ENCODE results near the gene PIK3C2G.

The PIK3C2G gene

DNA sequence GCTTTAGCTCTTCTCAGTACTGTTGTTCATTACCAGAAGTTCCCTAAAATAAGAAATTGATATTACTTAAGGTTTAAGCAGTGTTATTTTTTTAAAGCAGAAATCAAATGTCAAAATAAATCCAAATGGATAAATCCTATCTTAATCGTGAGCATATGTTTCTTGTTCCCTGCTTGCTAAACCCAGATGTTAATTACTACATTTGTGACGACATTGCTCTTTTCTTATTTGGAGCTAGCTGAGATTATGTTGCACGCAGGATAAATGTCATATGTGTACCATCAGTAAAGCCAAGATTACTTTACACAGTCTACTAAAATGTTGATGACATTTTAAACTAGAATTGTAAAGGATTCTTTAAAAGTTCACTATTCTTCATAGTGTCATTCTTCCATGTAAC lies 319.0 kb downstream of the PIK3C2G start:
- no peak overlapping the region for H3K4me3 ChIP-seq (ENCODE audit: low read length)
- no peak for TF ChIP-seq ZNF274 (IDR thresholded peaks at IDR 0.05; ENCODE audit: low read depth, low read length)

DNA sequence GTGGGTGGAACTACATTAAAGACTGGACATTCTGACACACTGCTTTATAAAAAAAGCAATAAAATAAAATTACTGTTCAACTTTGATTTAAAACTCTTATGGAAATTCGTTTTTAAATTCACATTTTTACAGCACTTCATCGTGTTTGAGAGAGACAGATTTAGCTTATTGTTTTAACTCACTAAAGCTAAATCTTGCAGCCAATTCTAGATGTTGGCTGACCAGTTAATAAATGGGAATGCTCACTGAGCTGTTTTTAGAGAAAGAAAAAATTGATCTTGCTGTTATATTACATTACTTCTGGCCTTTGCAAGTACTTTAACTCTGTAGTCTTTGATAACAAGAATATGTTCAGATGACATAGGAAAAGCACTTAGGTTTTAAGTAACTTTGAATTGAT lies 319.4 kb downstream of the PIK3C2G start:
- H3K4me3 ChIP-seq (ENCODE audit: low read length), result no peak overlapping the region
- no peak for TF ChIP-seq ZNF274 (IDR thresholded peaks at IDR 0.05; ENCODE audit: low read depth, low read length)

DNA sequence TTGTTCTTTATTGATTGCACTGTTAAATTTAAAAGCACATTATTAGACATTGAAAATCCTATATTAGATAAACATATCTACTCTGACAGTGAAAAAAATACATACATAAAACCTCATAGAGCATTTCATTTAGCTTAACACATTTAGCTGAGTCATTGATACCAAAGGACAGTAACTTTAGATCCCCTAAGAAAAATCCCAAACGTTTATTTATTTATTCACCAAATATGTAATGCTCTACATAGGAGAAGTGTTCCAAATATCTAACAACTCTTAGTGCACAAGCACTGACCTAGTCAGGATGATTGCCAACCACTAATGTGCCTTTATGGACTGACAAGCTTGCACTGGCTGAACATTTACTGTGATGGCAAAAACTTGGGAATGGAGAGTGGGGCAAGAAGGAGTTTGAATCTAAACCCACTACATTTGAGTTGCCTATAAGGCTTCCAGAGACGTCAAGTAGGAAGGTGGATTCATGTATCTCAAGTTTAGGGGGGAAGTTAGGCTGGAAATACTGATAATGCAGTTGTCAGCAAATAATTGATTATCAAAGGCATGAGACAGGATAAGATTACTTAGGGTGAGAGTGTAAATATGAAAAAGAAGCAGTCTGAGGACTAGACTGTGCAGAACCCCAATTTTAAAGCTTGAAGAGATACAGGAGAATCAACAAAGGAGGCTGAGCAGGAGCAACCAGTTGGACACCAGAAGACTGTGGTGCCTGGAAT lies 320.1 kb downstream of the PIK3C2G start:
- no peak for TF ChIP-seq ZNF274 (IDR thresholded peaks at IDR 0.05; ENCODE audit: low read depth, low read length)
- H3K4me3 ChIP-seq (ENCODE audit: low read length), result no peak overlapping the region

DNA sequence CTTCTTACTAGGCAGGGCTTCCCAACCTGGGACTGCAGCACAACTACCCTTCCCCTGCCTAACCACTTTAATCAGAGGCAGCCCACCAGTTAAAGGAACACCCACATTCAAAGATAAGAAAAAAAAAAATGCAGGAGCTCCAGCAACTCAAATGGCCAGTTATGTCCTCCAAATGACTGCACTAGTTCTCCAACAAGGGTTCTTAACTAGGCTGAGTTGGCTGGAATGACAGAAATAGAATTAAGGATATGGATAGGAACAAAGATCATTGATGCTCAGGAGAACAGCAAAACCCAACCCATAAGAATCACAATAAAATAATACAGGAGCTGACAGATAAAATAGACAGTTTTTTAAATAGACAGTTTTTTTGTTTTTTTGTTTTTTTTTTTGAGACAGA lies 322.3 kb downstream of the PIK3C2G start:
- no peak overlapping the region for H3K4me3 ChIP-seq (ENCODE audit: low read length)
- TF ChIP-seq ZNF274 (IDR thresholded peaks at IDR 0.05; ENCODE audit: low read depth, low read length), result no peak

DNA sequence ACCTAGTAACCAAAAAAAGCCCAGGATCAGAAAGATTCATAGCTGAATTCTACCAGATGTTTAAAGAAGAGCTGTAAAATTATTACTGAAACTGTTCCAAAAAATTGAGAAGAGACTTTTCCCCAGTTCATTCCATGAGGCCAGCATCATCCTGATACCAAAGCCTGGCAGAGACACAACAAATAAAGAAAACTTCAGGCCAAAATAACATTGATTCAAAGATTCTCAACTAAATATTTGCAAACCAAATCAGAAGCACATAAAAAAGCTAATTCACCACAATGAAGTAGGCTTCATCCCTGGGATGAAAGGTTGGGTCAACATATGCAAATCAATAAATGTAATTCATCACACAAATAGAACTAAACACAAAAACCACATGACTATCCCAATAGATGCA lies 325.3 kb downstream of the PIK3C2G start:
- no peak overlapping the region for H3K4me3 ChIP-seq (ENCODE audit: low read length)
- TF ChIP-seq ZNF274 (IDR thresholded peaks at IDR 0.05; ENCODE audit: low read depth, low read length), result no peak

DNA sequence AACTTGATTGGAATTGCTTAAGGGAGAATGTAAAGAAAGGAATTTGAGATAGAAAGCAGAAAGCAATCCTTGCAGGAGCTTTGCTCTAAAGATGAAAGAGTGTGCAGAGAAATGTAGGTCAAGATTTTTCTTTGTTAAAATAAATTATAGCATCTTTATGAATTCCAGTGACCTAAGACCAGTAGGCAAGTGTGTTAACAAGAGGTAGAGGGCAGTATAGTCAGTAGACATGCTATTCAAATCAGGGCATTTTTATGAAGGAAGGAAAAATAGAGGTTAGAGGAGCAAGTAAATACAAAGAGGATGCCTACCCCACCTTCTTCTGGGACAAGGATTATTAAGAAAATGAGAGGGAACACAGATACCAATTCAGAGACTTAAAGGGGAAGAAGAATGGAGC lies 328.0 kb downstream of the PIK3C2G start:
- H3K4me3 ChIP-seq (ENCODE audit: low read length), result no peak overlapping the region
- TF ChIP-seq ZNF274 (IDR thresholded peaks at IDR 0.05; ENCODE audit: low read depth, low read length), result no peak

DNA sequence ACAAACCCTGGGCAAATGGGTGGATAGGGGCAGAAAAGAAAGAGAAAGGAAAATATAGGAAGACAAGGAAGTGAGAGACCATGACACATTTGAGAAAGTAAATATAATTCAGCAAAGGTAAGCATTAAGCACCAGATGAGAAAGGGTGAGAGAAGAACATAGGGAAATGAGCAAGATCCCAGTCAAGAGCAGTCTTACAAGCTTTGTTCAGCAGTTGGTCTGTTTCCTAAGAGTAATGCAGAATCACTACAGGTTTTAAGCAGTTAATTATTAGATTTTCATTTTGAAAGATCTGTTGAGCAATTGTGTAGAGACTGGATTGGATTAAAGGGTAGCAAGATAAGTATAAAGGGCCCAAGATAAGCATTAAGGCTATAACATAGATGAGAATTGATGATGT lies 330.2 kb downstream of the PIK3C2G start:
- no peak for TF ChIP-seq ZNF274 (IDR thresholded peaks at IDR 0.05; ENCODE audit: low read depth, low read length)
- H3K4me3 ChIP-seq (ENCODE audit: low read length), result no peak overlapping the region

DNA sequence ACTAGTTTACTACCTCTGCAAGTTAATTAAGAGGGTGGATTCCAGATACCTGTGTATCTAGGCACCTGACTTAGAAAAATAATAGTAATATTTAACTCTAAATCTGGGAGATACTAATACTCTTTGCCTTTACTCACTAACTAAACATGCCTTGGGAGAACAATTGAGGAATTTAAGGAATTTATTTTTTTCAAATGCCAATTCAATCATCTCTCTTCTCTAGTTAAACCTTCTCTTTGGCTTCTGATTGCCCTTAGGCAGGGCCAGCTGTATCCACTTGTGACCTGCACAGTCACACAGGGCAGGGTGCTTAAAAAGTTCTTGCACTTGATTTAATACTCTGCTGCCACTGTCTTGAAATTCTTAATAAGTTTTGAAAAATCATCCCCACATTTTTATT lies 334.1 kb downstream of the PIK3C2G start:
- H3K4me3 ChIP-seq (ENCODE audit: low read length), result no peak overlapping the region
- TF ChIP-seq ZNF274 (IDR thresholded peaks at IDR 0.05; ENCODE audit: low read depth, low read length), result no peak

DNA sequence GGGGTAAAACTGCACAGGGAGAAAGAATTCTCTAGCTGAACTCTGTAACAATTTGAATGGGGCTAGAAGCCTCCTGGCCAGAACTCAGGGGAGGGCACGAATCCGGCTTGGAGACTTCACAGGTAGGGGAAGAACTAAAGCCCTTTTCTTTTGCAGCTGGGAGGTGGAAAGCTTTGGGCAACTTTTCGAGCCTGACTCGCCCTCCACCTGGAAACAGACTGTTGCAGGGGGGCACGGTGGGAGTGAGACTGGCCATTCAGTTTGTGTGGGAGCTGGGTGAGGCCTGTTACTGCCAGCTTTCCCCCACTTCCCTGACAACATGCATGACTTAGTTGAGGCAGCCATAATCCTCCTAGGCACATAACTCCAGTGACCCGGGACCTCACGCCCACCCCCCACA lies 340.6 kb downstream of the PIK3C2G start:
- no peak overlapping the region for H3K4me3 ChIP-seq (ENCODE audit: low read length)
- no peak for TF ChIP-seq ZNF274 (IDR thresholded peaks at IDR 0.05; ENCODE audit: low read depth, low read length)

DNA sequence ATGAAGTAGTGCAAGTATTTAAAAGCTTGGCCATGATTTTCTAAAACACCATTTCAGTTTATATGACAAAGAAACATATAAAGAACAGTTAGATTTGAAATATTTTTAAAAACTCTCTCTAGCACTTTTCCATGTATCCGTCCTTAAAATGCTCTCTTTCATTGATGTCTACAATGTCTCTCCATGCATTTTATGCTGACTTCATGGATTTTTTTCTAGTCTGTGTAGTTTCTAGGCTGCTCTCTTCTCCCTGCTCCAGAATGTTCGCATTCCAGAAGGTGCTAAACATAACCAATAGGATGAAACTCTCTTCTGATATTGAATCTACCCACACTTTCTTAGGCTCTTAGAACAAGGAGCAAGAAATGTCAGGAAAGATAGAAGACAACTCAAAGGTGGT lies 351.7 kb downstream of the PIK3C2G start:
- no peak for TF ChIP-seq ZNF274 (IDR thresholded peaks at IDR 0.05; ENCODE audit: low read depth, low read length)

DNA sequence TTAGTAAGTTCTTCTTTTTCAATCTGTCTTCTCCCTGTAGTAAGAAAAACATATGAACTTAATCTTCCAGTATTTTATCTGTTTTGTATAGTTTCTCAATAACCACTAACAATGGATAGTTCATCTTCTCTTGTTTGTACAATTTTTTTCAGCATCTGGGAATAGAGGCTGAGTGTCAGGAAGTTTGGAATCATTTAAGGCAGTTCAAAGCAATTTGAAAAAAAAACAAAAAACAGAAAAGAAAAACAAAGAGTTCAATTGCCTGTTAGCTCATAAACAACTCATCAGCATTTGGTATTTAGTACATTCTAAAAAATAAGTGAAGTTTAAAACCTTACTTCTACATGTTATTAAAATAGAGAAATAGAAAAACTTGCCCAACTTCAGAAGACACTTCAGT lies 359.7 kb downstream of the PIK3C2G start:
- no peak overlapping the region for H3K4me3 ChIP-seq (ENCODE audit: low read length)
- no peak for TF ChIP-seq ZNF274 (IDR thresholded peaks at IDR 0.05; ENCODE audit: low read depth, low read length)

More for the DNA sequence above, 351.7 kb downstream of the PIK3C2G start:
- no peak overlapping the region for H3K4me3 ChIP-seq (ENCODE audit: low read length)

DNA sequence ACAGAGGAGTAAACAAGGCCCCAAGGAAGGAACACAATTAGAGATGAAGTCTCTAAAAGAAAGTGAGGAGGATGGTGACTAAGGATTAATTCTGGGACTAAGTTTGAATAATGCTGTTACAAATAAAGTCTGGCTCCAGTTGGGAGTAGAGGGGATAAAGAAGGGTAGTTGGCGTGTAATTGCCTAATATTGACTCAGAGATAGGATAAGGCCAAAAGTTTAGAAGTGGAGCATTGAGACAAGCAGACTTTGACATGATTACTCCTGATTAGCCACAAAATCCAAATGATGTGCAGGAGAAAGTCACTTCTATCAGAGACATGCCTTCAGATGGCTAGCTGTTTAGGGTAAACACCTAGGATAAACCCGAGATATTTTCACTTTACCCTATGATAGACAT lies 368.1 kb downstream of the PIK3C2G start:
- TF ChIP-seq ZNF274 (IDR thresholded peaks at IDR 0.05; ENCODE audit: low read depth, low read length), result no peak
- H3K4me3 ChIP-seq (ENCODE audit: low read length), result no peak overlapping the region

DNA sequence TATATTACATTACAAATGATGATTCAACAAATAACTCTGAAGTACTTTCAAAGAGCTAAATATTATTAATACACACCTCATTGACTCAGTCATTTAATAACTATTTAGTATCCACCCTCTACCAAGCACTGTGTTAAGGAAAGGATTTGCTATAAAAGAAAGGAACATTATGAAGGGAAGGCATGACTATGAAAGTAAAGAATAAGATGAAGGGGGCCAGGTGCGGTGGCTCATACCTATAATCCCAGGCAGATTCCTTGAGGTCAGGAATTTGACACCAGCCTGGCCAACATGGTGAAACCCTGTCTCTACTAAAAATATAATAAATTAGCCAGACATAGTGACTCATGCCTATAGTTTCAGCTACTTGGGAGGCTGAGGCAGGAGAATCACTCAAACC lies 368.6 kb downstream of the PIK3C2G start:
- H3K4me3 ChIP-seq (ENCODE audit: low read length), result no peak overlapping the region
- TF ChIP-seq ZNF274 (IDR thresholded peaks at IDR 0.05; ENCODE audit: low read depth, low read length), result no peak

DNA sequence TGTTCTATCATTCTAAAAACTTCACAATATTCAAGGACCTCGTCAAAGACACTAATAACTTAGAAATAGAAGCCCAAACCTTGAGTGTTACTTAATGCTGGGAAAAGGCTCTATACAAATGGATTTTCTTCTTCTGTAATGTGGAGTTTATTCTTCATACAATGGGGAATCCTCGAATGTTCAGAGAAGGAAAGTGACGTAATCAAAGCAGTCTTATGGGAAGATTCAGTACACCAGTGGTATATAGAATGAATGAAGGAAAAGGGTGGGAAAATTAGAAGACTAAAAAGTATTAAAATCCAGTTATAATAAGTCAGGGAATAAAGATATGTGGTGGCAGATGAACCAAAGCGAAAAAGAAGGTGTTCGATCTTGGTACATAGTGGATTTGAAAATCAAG lies 370.0 kb downstream of the PIK3C2G start:
- H3K4me3 ChIP-seq (ENCODE audit: low read length), result no peak overlapping the region
- no peak for TF ChIP-seq ZNF274 (IDR thresholded peaks at IDR 0.05; ENCODE audit: low read depth, low read length)

DNA sequence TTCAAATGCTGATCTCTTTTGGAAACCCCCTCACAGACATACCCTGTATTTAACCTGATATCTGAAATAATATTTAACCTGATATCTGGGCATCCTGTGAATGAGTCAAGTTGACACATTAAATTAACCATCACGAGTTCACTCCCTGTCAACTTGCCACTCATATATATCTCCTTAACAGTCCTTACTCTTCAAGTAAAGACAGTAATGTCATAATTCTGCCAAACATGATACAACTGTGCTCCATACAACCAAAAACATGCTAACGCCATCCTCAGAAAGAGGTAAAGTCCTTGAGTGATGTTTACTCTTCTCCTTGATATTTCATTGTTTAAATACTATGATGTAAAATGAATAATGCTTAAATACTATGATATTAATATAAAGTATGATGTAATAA lies 371.5 kb downstream of the PIK3C2G start:
- H3K4me3 ChIP-seq (ENCODE audit: low read length), result no peak overlapping the region
- no peak for TF ChIP-seq ZNF274 (IDR thresholded peaks at IDR 0.05; ENCODE audit: low read depth, low read length)

DNA sequence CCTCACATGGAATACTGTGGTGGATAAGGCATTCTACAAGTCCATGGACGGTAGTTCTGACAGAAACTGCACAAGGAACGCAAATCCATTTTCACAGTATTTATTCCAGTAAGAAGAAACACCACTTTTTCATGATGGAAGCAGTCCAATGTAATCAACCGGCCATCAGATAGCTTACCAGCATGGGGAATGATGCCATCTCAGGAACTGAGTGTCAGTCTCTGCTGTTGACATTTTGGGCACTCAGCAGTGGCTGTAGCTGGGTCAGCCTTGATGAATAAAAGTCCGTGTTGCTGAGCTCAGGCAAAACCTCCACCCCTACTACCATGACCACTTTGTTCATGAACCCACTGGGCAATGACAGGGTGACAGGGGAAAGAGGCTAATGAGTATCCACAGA lies 373.1 kb downstream of the PIK3C2G start:
- TF ChIP-seq ZNF274 (IDR thresholded peaks at IDR 0.05; ENCODE audit: low read depth, low read length), result no peak
- no peak overlapping the region for H3K4me3 ChIP-seq (ENCODE audit: low read length)
